Endometrial microvascular endothelial cells (primary cell): Measurements from ENCODE around the gene IL4. TPM values are rescaled to one million over a fixed set of nuclear protein-coding genes. Genes with fewer than 3 reads are reported as not detected.
"Not testable (repeated sequence)": the region's sequence is repeated elsewhere in the genome, so short reads cannot be mapped to it uniquely, and the experiment has no call there.

ENCODE experiments used
- in situ Hi-C: cut with HindIII; loops from 2 replicates; pipeline ENCODE4 v1.10.0; 2017; ENCODE audit warnings: low sequenced_read_pairs, low pct_unique_long_range_greater_than_20kb; ENCODE audit errors: inconsistent ontology term
- total RNA-seq: library from RNA; depleted of rRNA; stranded (reverse); fragments of >200 nt; gene quantifications from one replicate; pipeline ENCODE4 v1.2.3, GENCODE V29; 2015; ENCODE audit errors: inconsistent ontology term

IL4 gene
- total RNA-seq, 1 donor from 2014 or later, result not detected

- in situ Hi-C loops, result no loop called here
These were observed 11.3 kb downstream of the IL4 start for GRCh38 chr5:132684922-132685720.

- in situ Hi-C loops, result no loop called here
These were observed 12.4 kb downstream of the IL4 start for GRCh38 chr5:132686193-132686592.

- in situ Hi-C loops, result no loop called here
These were observed 14.2 kb downstream of the IL4 start for GRCh38 chr5:132687995-132688394.

GRCh38 chr5:132688536-132689339 lies 14.9 kb downstream of the IL4 start:
- in situ Hi-C loops, result no loop called here

GRCh38 chr5:132689513-132689912 lies 15.7 kb downstream of the IL4 start:
- in situ Hi-C loops, result no loop called here

- in situ Hi-C loops, result no loop called here
These were observed 16.4 kb downstream of the IL4 start for GRCh38 chr5:132690156-132690555.

GRCh38 chr5:132691755-132692631 lies 18.2 kb downstream of the IL4 start:
- in situ Hi-C loops, result not testable (repeated sequence)

- in situ Hi-C loops, result no loop called here
These were observed 18.8 kb downstream of the IL4 start for GRCh38 chr5:132692632-132692967.

DNA sequence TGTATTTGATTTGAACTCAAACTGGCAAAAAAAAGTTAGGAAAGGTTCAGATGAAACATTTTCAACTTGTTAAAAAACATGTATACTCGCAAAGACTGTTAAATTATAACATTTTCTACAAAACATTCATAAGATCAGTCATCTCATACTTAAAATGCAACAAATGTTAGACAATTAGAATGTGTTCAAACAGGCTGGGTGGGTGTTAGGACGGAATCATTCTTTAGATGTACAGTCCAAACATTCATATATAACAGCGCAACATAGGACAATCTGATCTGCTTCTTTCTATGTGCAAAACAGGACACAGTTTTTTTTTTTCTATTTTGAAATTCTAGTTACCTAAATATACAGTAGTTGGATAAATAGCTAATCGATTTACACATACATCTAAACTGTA lies 22.2 kb downstream of the IL4 start:
- in situ Hi-C loops, result no loop called here

GRCh38 chr5:132704875-132705274 lies 31.1 kb downstream of the IL4 start:
- in situ Hi-C loops, result no loop called here

- in situ Hi-C loops, result no loop called here
These were observed 34.9 kb downstream of the IL4 start for GRCh38 chr5:132708645-132709044.

- in situ Hi-C loops, result no loop called here
These were observed 40.9 kb downstream of the IL4 start for GRCh38 chr5:132714456-132715307.

DNA sequence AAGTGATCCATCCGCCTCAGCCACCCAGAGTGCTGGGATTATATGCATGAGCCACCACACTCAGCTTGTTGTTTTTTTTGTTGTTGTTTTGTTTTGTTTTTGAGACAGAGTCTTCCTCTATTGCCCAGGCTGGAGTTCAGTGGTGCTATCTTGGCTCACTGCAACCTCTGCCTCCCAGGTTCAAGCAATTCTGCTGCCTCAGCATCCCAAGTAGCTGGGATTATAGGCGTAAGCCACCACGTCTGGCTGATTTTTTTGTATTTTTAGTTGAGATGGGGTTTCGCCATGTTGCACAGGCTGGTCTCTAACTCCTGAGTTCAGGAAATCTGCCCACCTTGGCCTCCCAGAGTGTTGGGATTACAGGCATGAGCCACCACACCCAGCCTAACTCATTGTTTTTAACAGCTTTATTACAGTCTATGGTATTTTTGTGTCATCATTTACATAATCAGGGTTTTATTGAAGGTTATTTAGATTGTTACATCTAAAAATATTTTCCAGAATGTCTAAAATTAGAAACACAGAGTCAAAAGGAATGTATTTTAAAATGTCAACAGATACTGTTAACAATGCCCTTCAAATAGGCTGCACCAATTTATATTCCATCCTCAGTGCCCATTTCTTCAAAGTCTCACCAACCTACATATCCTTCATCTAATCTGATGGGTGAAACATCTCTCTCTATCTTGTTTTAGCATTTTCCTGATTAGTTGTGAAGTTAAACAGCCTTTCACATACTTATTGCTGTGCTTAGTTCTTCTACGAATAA lies 44.9 kb downstream of the IL4 start:
- in situ Hi-C loops, result no loop called here

- in situ Hi-C loops, result no loop called here
These were observed 52.0 kb downstream of the IL4 start for GRCh38 chr5:132725745-132726144.

DNA sequence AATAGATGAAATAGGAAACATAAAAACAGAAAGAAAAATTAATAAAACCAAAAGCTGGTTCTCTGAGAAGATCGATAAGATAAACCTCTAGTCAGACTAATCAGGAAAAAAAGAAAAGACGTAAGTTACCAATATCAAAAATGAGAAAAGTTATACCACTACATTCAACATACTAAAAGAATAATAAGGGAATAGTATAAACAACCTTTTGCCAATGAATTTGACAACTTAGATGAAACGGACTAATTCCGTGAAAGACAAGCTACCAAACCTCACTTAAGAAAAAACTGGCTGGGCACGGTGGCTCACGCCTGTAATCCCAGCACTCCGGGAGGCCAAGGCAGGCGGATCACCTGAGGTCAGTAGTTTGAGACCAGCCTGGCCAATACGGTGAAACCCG lies 56.1 kb downstream of the IL4 start:
- in situ Hi-C loops, result no loop called here
